Suppressor macrophage treated with lipopolysaccharide for 1 hour (primary cell): ENCODE results near the gene COG5.
"Not testable (repeated sequence)": the region's sequence is repeated elsewhere in the genome, so short reads cannot be mapped to it uniquely, and the experiment has no call there.

Experiments used
- DNase-seq, 3 donors: peaks; one replicate each; pipeline ENCODE4 v3.0.0-alpha.2; 2020 to 2022

The COG5 gene

GRCh38 chr7:107258737-107259136 is 305.0 kb downstream of the COG5 start:
- DNase-seq, result no peak

GRCh38 chr7:107255602-107256001 is 308.1 kb downstream of the COG5 start:
- no peak for DNase-seq

- peak in 1 of 3 donors; percentile 9 for DNase-seq
These were observed 309.2 kb downstream of the COG5 start for GRCh38 chr7:107254398-107254985.

GRCh38 chr7:107253599-107253998 is 310.1 kb downstream of the COG5 start:
- no peak for DNase-seq

- DNase-seq, result no peak
These were observed 311.8 kb downstream of the COG5 start for GRCh38 chr7:107251963-107252362.

GRCh38 chr7:107248551-107249316 is 315.0 kb downstream of the COG5 start:
- DNase-seq, result no peak

- not testable (repeated sequence) for DNase-seq
These were observed 316.9 kb downstream of the COG5 start for GRCh38 chr7:107246836-107247235.

- DNase-seq, result no peak
These were observed 319.1 kb downstream of the COG5 start for GRCh38 chr7:107244613-107245012.

- DNase-seq, result no peak
These were observed 321.5 kb downstream of the COG5 start for GRCh38 chr7:107242267-107242666.

GRCh38 chr7:107237451-107237850 is 326.3 kb downstream of the COG5 start:
- DNase-seq, result no peak

GRCh38 chr7:107236862-107237261 is 326.9 kb downstream of the COG5 start:
- no peak for DNase-seq

GRCh38 chr7:107234436-107234835 is 329.3 kb downstream of the COG5 start:
- no peak for DNase-seq

GRCh38 chr7:107233981-107234380 is 329.7 kb downstream of the COG5 start:
- DNase-seq, result no peak

GRCh38 chr7:107233174-107233573 is 330.5 kb downstream of the COG5 start:
- no peak for DNase-seq

GRCh38 chr7:107232568-107233090 is 331.1 kb downstream of the COG5 start:
- DNase-seq, result no peak

- DNase-seq, result no peak
These were observed 333.4 kb downstream of the COG5 start for GRCh38 chr7:107230334-107230733.

GRCh38 chr7:107228291-107228690 is 335.4 kb downstream of the COG5 start:
- DNase-seq, result no peak

GRCh38 chr7:107224374-107225223 is 339.1 kb downstream of the COG5 start:
- DNase-seq, result no peak

- DNase-seq, result not testable (repeated sequence)
These were observed 342.9 kb downstream of the COG5 start for GRCh38 chr7:107220806-107221205.

- no peak for DNase-seq
These were observed 343.4 kb downstream of the COG5 start for GRCh38 chr7:107220356-107220755.

- no peak for DNase-seq
These were observed 344.0 kb downstream of the COG5 start for GRCh38 chr7:107219563-107220244.

- DNase-seq, result no peak
These were observed 349.8 kb downstream of the COG5 start for GRCh38 chr7:107213945-107214344.
